Neural progenitor cell (in vitro differentiated cells): ENCODE results near the gene TPCN2. TPM values are rescaled to one million over a fixed set of nuclear protein-coding genes. Genes with fewer than 3 reads are reported as not detected.

Source experiments
- DNase-seq: peaks from one replicate; pipeline ENCODE4 v3.0.0-alpha.2; 2016; ENCODE audit warnings: low spot score
- H2AFZ ChIP-seq: fragments of 200-600 bp; sonication (generic); replicated peaks from 2 replicates; pipeline ENCODE4 v1.6.1; 2016; ENCODE audit warnings: antibody characterized with exemption
- H3F3A ChIP-seq: fragments of 200-600 bp; sonication (generic); 2 replicates; pipeline ENCODE4 v1.6.1; 2016; ENCODE audit warnings: antibody characterized with exemption, low read depth
- H3K27ac ChIP-seq: fragments of 200-600 bp; sonication (generic); 2 replicates; pipeline ENCODE4 v1.5.1; 2016; ENCODE audit warnings: mild to moderate bottlenecking
- H3K27me3 ChIP-seq: fragments of 200-600 bp; sonication (generic); 2 replicates; pipeline ENCODE4 v1.6.1; 2016; ENCODE audit warnings: mild to moderate bottlenecking, moderate library complexity
- H3K36me3 ChIP-seq: fragments of 200-600 bp; sonication (generic); 2 replicates; pipeline ENCODE4 v1.5.1; 2016
- H3K4me1 ChIP-seq: fragments of 200-600 bp; sonication (generic); 2 replicates; pipeline ENCODE4 v1.6.1; 2016; ENCODE audit warnings: mixed run types
- H3K4me2 ChIP-seq: fragments of 200-600 bp; sonication (generic); 2 replicates; pipeline ENCODE4 v1.6.1; 2016
- H3K4me3 ChIP-seq: fragments of 200-600 bp; sonication (generic); 2 replicates; pipeline ENCODE4 v1.5.1; 2016
- H3K79me2 ChIP-seq: fragments of 200-600 bp; sonication (generic); 2 replicates; pipeline ENCODE4 v1.6.1; 2016; ENCODE audit warnings: low read depth
- H3K9ac ChIP-seq: fragments of 200-600 bp; sonication (generic); 2 replicates; pipeline ENCODE4 v1.6.1; 2016
- H3K9me3 ChIP-seq: fragments of 200-600 bp; sonication (generic); 2 replicates; pipeline ENCODE4 v1.5.1; 2016; ENCODE audit warnings: low read depth
- H4K20me1 ChIP-seq: fragments of 200-600 bp; sonication (generic); 2 replicates; pipeline ENCODE4 v1.6.1; 2016; ENCODE audit warnings: low read depth
- H3K27ac Mint-ChIP-seq: 3 replicates; pipeline ENCODE4 v1.8.0; 2021; ENCODE audit warnings: mixed read lengths
- H3K27me3 Mint-ChIP-seq: 2 replicates; pipeline ENCODE4 v1.8.0; 2022; ENCODE audit warnings: low read depth, mild to moderate bottlenecking, inconsistent platforms, moderate library complexity, mixed read lengths; ENCODE audit not compliant: insufficient read depth
- H3K36me3 Mint-ChIP-seq: 3 replicates; pipeline ENCODE4 v1.8.0; 2021; ENCODE audit warnings: mixed read lengths
- H3K4me1 Mint-ChIP-seq: 3 replicates; pipeline ENCODE4 v1.8.0; 2021; ENCODE audit warnings: mixed read lengths
- H3K4me3 Mint-ChIP-seq: 3 replicates; pipeline ENCODE4 v1.8.0; 2021; ENCODE audit warnings: mild to moderate bottlenecking, moderate library complexity, mixed read lengths
- H3K9me3 Mint-ChIP-seq: 3 replicates; pipeline ENCODE4 v1.8.0; 2020; ENCODE audit warnings: mixed read lengths
- EZH2 ChIP-seq: fragments of 200-600 bp; sonication (generic); IDR thresholded peaks from 2 replicates; pipeline ENCODE4 v1.6.1; 2017; ENCODE audit warnings: antibody characterized with exemption, mild to moderate bottlenecking, moderate library complexity
- EZH2phosphoT487 ChIP-seq: fragments of 200-600 bp; sonication (generic); IDR thresholded peaks from 2 replicates; pipeline ENCODE4 v1.6.1; 2017; ENCODE audit warnings: antibody characterized with exemption
- total RNA-seq: library from RNA; depleted of rRNA; stranded (reverse); fragments of >200 nt; gene quantifications from 2 replicates; pipeline ENCODE4 v1.2.3, GENCODE V29; 2015; ENCODE audit warnings: low replicate concordance
- TF ChIP-seq, protein P1 (sequence below): fragments of 200-600 bp; sonication (generic); IDR thresholded peaks from 2 replicates; pipeline ENCODE4 v1.5.1; 2017; ENCODE audit warnings: antibody characterized with exemption, mild to moderate bottlenecking

Gene TPCN2
- total RNA-seq, 1 donor from 2014 or later = 7.2 TPM

DNA sequence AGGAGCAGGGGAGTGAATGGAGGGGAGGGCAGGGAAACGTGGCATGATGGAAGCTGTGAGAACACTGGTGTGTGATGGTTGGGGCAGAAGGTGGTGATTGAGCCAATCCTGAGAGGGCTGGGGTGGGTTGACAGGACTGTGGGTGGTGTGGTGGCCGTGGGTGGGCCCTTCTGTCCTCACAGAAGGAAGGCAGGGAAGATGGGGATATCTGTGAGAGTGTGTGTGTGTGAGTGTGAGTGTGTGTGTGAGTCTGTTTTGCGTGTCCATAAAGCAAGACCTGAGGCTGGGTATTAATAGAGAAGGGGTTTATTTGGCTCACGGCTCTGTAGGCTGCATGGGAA, 13.0 kb downstream of the TPCN2 start:
- Histone ChIP-seq H3K36me3 (no peaks in the 10 kb centered on the region), H2AFZ (no peak overlapping the region), H4K20me1 (peaks cover 14% of the 10 kb centered on the region), H3K9ac (no peak overlapping the region), H3K27ac (no peak overlapping the region), H3K9me3 (no peaks in the 10 kb centered on the region), H3K4me2 (no peak overlapping the region), H3K27me3 (no peaks in the 10 kb centered on the region), H3K79me2 (no peaks in the 10 kb centered on the region), H3F3A (no peaks in the 10 kb centered on the region), H3K4me3 (no peak overlapping the region), H3K4me1 (no peaks in the 10 kb centered on the region)
- no peaks in the 10 kb centered on the region for H3K36me3 Mint-ChIP-seq
- H3K4me3 Mint-ChIP-seq = no peak overlapping the region
- DNase-seq = no peak
- TF ChIP-seq, protein P1, sequence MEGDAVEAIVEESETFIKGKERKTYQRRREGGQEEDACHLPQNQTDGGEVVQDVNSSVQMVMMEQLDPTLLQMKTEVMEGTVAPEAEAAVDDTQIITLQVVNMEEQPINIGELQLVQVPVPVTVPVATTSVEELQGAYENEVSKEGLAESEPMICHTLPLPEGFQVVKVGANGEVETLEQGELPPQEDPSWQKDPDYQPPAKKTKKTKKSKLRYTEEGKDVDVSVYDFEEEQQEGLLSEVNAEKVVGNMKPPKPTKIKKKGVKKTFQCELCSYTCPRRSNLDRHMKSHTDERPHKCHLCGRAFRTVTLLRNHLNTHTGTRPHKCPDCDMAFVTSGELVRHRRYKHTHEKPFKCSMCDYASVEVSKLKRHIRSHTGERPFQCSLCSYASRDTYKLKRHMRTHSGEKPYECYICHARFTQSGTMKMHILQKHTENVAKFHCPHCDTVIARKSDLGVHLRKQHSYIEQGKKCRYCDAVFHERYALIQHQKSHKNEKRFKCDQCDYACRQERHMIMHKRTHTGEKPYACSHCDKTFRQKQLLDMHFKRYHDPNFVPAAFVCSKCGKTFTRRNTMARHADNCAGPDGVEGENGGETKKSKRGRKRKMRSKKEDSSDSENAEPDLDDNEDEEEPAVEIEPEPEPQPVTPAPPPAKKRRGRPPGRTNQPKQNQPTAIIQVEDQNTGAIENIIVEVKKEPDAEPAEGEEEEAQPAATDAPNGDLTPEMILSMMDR = no peak
- TF ChIP-seq EZH2 = no peak
- H3K27me3 Mint-ChIP-seq = no peaks in the 10 kb centered on the region
- peaks cover 3% of the 10 kb centered on the region for H3K4me1 Mint-ChIP-seq
- no peaks in the 10 kb centered on the region for H3K9me3 Mint-ChIP-seq
- peak overlapping the region; percentile 50 for H3K27ac Mint-ChIP-seq

DNA sequence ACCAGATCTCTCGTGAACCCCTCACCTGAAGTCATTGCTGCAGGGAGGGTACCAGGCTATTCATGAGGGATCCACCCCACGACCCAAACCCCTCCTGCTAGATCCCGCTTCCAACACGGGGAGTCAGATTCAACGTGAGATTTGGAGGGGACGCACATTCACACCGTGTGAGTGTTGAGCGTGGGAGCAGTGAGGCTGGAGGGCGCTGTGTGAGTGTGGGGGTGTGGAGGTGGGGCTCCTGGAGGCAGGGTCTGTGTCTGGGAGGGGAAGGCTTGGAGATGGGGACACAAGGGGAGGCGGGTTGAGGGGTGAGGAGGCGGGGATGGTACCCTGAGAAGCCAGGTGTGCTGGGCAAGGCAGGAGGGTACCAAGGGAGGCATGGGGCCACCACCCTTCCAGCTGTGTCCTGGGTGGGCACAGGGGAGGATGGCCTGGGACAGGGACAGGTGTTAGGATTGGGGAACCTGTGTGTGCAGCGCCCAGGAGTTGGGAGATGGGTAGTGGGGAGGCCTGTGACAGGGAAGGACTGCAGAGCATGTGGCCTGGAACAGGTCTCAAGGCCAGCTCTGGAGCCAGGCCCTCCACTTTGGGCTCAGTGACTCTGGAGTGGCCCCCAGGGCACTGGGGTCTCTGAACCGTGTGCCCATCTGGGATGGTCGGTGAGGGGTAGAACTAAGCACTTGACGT, 13.6 kb downstream of the TPCN2 start:
- no peaks in the 10 kb centered on the region for H3F3A ChIP-seq
- Mint-ChIP-seq H3K4me3 (no peak overlapping the region), H3K36me3 (no peaks in the 10 kb centered on the region), H3K27ac (no peak overlapping the region), H3K4me1 (peaks cover 3% of the 10 kb centered on the region), H3K9me3 (no peaks in the 10 kb centered on the region), H3K27me3 (no peaks in the 10 kb centered on the region)
- no peak overlapping the region for H3K9ac ChIP-seq
- H3K27me3 ChIP-seq = no peaks in the 10 kb centered on the region
- DNase-seq = no peak
- no peaks in the 10 kb centered on the region for H3K4me1 ChIP-seq
- TF ChIP-seq, protein P1 = no peak
- TF ChIP-seq EZH2 (no peak), EZH2phosphoT487 (no peak)
- no peaks in the 10 kb centered on the region for H3K36me3 ChIP-seq
- no peak overlapping the region for H3K4me3 ChIP-seq
- no peak overlapping the region for H3K4me2 ChIP-seq
- peaks cover 21% of the 10 kb centered on the region for H4K20me1 ChIP-seq
- H3K79me2 ChIP-seq = no peaks in the 10 kb centered on the region
- H3K9me3 ChIP-seq = no peaks in the 10 kb centered on the region
- H2AFZ ChIP-seq = no peak overlapping the region
- no peak overlapping the region for H3K27ac ChIP-seq

DNA sequence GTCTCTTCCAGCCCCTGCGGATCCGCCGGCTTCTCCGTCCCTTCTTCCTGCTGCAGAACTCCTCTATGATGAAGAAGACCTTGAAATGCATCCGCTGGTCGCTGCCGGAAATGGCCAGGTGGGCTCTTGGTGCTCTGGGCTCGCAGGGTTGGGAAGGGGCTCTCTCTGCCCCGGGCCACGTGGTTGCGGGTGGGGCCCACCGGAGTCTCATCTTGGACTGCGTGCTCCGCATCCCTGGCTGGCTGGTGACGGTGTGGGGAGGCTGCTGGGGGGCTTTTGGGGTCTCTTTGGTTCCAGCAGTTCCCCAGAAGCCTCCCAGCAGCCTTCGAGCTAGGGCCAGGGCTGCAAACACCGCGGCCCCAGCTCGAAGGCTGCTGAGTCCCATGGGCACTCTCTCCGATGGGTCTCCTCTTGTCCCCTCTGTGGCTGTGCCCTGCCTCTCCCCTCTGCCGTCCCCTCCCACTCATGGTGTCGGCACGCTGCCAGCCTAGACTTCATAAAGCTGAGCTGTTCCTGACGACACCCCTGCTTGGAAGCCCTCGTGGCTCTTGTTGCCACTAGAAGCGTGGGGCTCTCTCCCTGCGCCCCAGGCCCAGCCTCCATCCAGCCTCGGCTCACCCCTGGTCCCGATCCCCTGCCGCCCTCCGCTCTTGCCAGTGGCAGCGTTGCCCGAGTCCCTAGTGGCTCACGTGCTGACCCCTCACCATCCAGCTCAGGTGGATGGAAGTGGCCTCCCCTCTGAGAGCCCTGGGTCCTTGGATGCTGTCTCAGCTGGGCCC, 14.3 kb downstream of the TPCN2 start:
- no peaks in the 10 kb centered on the region for H3K9me3 ChIP-seq
- H3K4me3 ChIP-seq = no peak overlapping the region
- no peaks in the 10 kb centered on the region for H3K27me3 Mint-ChIP-seq
- DNase-seq = no peak
- H3K36me3 ChIP-seq = no peaks in the 10 kb centered on the region
- no peaks in the 10 kb centered on the region for H3K9me3 Mint-ChIP-seq
- H3K79me2 ChIP-seq = no peaks in the 10 kb centered on the region
- no peak overlapping the region for H3K9ac ChIP-seq
- peaks cover 21% of the 10 kb centered on the region for H4K20me1 ChIP-seq
- no peak overlapping the region for H3K27ac Mint-ChIP-seq
- H3K27ac ChIP-seq = no peak overlapping the region
- no peaks in the 10 kb centered on the region for H3K27me3 ChIP-seq
- no peaks in the 10 kb centered on the region for H3K4me1 ChIP-seq
- H3K4me1 Mint-ChIP-seq = peaks cover 3% of the 10 kb centered on the region
- no peak overlapping the region for H2AFZ ChIP-seq
- TF ChIP-seq EZH2 (no peak), EZH2phosphoT487 (no peak)
- H3K36me3 Mint-ChIP-seq = no peaks in the 10 kb centered on the region
- H3F3A ChIP-seq = no peaks in the 10 kb centered on the region
- H3K4me3 Mint-ChIP-seq = no peak overlapping the region
- no peak overlapping the region for H3K4me2 ChIP-seq
